ENCODE results near the gene TRIM26. TPM values are rescaled to one million over a fixed set of nuclear protein-coding genes. Genes with fewer than 3 reads are reported as not detected.

Gene TRIM26
- total RNA-seq, 2 donors from 2014 or later = 20.0 to 27.8 TPM

GRCh38 chr6:30185846-30186484 lies 27.2 kb downstream of the TRIM26 start:
- Histone ChIP-seq H3K27ac (no peak overlapping the region), H3K36me3 (peaks cover 34% of the 10 kb centered on the region), H3K27me3 (no peaks in the 10 kb centered on the region), H3K9me3 (no peaks in the 10 kb centered on the region), H3K4me3 (no peak overlapping the region), H3K4me1 (no peaks in the 10 kb centered on the region)
- TF ChIP-seq, protein P1, sequence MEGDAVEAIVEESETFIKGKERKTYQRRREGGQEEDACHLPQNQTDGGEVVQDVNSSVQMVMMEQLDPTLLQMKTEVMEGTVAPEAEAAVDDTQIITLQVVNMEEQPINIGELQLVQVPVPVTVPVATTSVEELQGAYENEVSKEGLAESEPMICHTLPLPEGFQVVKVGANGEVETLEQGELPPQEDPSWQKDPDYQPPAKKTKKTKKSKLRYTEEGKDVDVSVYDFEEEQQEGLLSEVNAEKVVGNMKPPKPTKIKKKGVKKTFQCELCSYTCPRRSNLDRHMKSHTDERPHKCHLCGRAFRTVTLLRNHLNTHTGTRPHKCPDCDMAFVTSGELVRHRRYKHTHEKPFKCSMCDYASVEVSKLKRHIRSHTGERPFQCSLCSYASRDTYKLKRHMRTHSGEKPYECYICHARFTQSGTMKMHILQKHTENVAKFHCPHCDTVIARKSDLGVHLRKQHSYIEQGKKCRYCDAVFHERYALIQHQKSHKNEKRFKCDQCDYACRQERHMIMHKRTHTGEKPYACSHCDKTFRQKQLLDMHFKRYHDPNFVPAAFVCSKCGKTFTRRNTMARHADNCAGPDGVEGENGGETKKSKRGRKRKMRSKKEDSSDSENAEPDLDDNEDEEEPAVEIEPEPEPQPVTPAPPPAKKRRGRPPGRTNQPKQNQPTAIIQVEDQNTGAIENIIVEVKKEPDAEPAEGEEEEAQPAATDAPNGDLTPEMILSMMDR (IDR thresholded peaks at IDR 0.05) = no peak
- no peak for DNase-seq (ENCODE audit: low spot score)

- Histone ChIP-seq H3K27ac (no peak overlapping the region), H3K4me1 (no peaks in the 10 kb centered on the region), H3K27me3 (no peaks in the 10 kb centered on the region), H3K36me3 (peaks cover 28% of the 10 kb centered on the region), H3K4me3 (no peak overlapping the region), H3K9me3 (peaks cover 0 to 7% of the 10 kb centered on the region in 2 donors)
- no peak for DNase-seq (ENCODE audit: low spot score)
- TF ChIP-seq, protein P1 (IDR thresholded peaks at IDR 0.05) = no peak
These were observed 28.7 kb downstream of the TRIM26 start for GRCh38 chr6:30184417-30185031.

DNA sequence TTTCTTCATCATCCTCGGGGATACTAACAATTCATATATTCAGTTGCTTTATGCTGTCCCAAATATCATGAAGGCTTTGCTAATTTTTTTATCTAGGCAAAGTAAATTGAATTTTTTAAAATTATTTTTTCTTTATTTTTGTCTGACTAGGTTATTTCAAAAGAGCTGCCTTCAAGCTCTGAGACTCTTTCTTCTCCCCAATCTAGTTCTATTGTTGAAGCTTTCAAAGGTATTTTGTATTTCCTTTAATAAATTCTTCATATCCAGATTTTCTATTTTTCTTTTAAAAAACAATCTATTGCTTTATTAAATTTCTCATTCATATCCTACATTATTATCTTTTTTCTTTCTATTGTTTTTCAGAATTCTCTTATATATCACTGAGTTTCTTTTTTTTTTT lies 33.1 kb downstream of the TRIM26 start:
- H3K27me3 ChIP-seq = no peaks in the 10 kb centered on the region
- TF ChIP-seq, protein P1 (IDR thresholded peaks at IDR 0.05) = no peak
- no peak overlapping the region for H3K4me3 ChIP-seq
- DNase-seq (ENCODE audit: low spot score) = no peak
- H3K27ac ChIP-seq = no peak overlapping the region
- no peaks in the 10 kb centered on the region for H3K4me1 ChIP-seq
- H3K9me3 ChIP-seq = peaks cover 0 to 8% of the 10 kb centered on the region in 2 donors
- no peaks in the 10 kb centered on the region for H3K36me3 ChIP-seq

GRCh38 chr6:30178837-30179236 lies 34.4 kb downstream of the TRIM26 start:
- H3K27me3 ChIP-seq = no peaks in the 10 kb centered on the region
- no peaks in the 10 kb centered on the region for H3K4me1 ChIP-seq
- H3K36me3 ChIP-seq = no peaks in the 10 kb centered on the region
- TF ChIP-seq, protein P1 (IDR thresholded peaks at IDR 0.05) = no peak
- no peak overlapping the region for H3K27ac ChIP-seq
- no peak for DNase-seq (ENCODE audit: low spot score)
- no peak overlapping the region for H3K4me3 ChIP-seq
- peaks cover 0 to 8% of the 10 kb centered on the region in 2 donors for H3K9me3 ChIP-seq

DNA sequence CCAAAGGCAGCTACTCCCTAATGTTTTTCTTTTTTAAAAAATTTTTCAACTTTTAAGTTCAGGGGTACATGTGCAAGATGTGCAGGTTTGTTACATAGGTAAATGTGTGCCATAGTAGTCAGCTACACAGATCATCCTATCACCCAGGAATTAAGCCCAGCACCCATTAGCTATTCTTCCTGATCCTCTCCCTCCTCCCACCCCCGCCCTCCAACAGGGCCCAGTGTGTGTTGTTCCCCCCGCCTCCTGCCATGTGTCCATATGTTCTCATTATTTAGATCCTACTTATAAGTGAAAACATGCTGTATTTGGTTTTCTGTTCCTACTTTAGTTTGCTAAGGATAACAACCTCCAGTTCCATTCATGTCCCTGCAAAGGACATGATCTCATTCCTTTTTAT lies 37.4 kb downstream of the TRIM26 start:
- peaks cover 0 to 8% of the 10 kb centered on the region in 2 donors for H3K9me3 ChIP-seq
- TF ChIP-seq, protein P1 (IDR thresholded peaks at IDR 0.05) = no peak
- peaks cover 0 to 17% of the 10 kb centered on the region in 2 donors for H3K27me3 ChIP-seq
- peaks cover 0 to 5% of the 10 kb centered on the region in 2 donors for H3K4me1 ChIP-seq
- no peak overlapping the region for H3K4me3 ChIP-seq
- DNase-seq (ENCODE audit: low spot score) = no peak
- H3K27ac ChIP-seq = no peak overlapping the region
- H3K36me3 ChIP-seq = no peaks in the 10 kb centered on the region

All from right atrium auricular region (tissue), 2 donors.